Neural progenitor cell (in vitro differentiated cells): ENCODE results near the gene AP3B2. TPM values are rescaled to one million over a fixed set of nuclear protein-coding genes. Genes with fewer than 3 reads are reported as not detected.

Source experiments
- DNase-seq: peaks from one replicate; pipeline ENCODE4 v3.0.0-alpha.2; 2016; ENCODE audit warnings: low spot score
- H2AFZ ChIP-seq: fragments of 200-600 bp; sonication (generic); replicated peaks from 2 replicates; pipeline ENCODE4 v1.6.1; 2016; ENCODE audit warnings: antibody characterized with exemption
- H3F3A ChIP-seq: fragments of 200-600 bp; sonication (generic); 2 replicates; pipeline ENCODE4 v1.6.1; 2016; ENCODE audit warnings: antibody characterized with exemption, low read depth
- H3K27ac ChIP-seq: fragments of 200-600 bp; sonication (generic); 2 replicates; pipeline ENCODE4 v1.5.1; 2016; ENCODE audit warnings: mild to moderate bottlenecking
- H3K27me3 ChIP-seq: fragments of 200-600 bp; sonication (generic); 2 replicates; pipeline ENCODE4 v1.6.1; 2016; ENCODE audit warnings: mild to moderate bottlenecking, moderate library complexity
- H3K36me3 ChIP-seq: fragments of 200-600 bp; sonication (generic); 2 replicates; pipeline ENCODE4 v1.5.1; 2016
- H3K4me1 ChIP-seq: fragments of 200-600 bp; sonication (generic); 2 replicates; pipeline ENCODE4 v1.6.1; 2016; ENCODE audit warnings: mixed run types
- H3K4me2 ChIP-seq: fragments of 200-600 bp; sonication (generic); 2 replicates; pipeline ENCODE4 v1.6.1; 2016
- H3K4me3 ChIP-seq: fragments of 200-600 bp; sonication (generic); 2 replicates; pipeline ENCODE4 v1.5.1; 2016
- H3K79me2 ChIP-seq: fragments of 200-600 bp; sonication (generic); 2 replicates; pipeline ENCODE4 v1.6.1; 2016; ENCODE audit warnings: low read depth
- H3K9ac ChIP-seq: fragments of 200-600 bp; sonication (generic); 2 replicates; pipeline ENCODE4 v1.6.1; 2016
- H3K9me3 ChIP-seq: fragments of 200-600 bp; sonication (generic); 2 replicates; pipeline ENCODE4 v1.5.1; 2016; ENCODE audit warnings: low read depth
- H4K20me1 ChIP-seq: fragments of 200-600 bp; sonication (generic); 2 replicates; pipeline ENCODE4 v1.6.1; 2016; ENCODE audit warnings: low read depth
- H3K27ac Mint-ChIP-seq: 3 replicates; pipeline ENCODE4 v1.8.0; 2021; ENCODE audit warnings: mixed read lengths
- H3K27me3 Mint-ChIP-seq: 2 replicates; pipeline ENCODE4 v1.8.0; 2022; ENCODE audit warnings: low read depth, mild to moderate bottlenecking, inconsistent platforms, moderate library complexity, mixed read lengths; ENCODE audit not compliant: insufficient read depth
- H3K36me3 Mint-ChIP-seq: 3 replicates; pipeline ENCODE4 v1.8.0; 2021; ENCODE audit warnings: mixed read lengths
- H3K4me1 Mint-ChIP-seq: 3 replicates; pipeline ENCODE4 v1.8.0; 2021; ENCODE audit warnings: mixed read lengths
- H3K4me3 Mint-ChIP-seq: 3 replicates; pipeline ENCODE4 v1.8.0; 2021; ENCODE audit warnings: mild to moderate bottlenecking, moderate library complexity, mixed read lengths
- H3K9me3 Mint-ChIP-seq: 3 replicates; pipeline ENCODE4 v1.8.0; 2020; ENCODE audit warnings: mixed read lengths
- EZH2 ChIP-seq: fragments of 200-600 bp; sonication (generic); IDR thresholded peaks from 2 replicates; pipeline ENCODE4 v1.6.1; 2017; ENCODE audit warnings: antibody characterized with exemption, mild to moderate bottlenecking, moderate library complexity
- EZH2phosphoT487 ChIP-seq: fragments of 200-600 bp; sonication (generic); IDR thresholded peaks from 2 replicates; pipeline ENCODE4 v1.6.1; 2017; ENCODE audit warnings: antibody characterized with exemption
- total RNA-seq: library from RNA; depleted of rRNA; stranded (reverse); fragments of >200 nt; gene quantifications from 2 replicates; pipeline ENCODE4 v1.2.3, GENCODE V29; 2015; ENCODE audit warnings: low replicate concordance
- TF ChIP-seq, protein P1 (sequence below): fragments of 200-600 bp; sonication (generic); IDR thresholded peaks from 2 replicates; pipeline ENCODE4 v1.5.1; 2017; ENCODE audit warnings: antibody characterized with exemption, mild to moderate bottlenecking

The AP3B2 gene
- total RNA-seq, 1 donor from 2014 or later = 0.97 TPM

DNA sequence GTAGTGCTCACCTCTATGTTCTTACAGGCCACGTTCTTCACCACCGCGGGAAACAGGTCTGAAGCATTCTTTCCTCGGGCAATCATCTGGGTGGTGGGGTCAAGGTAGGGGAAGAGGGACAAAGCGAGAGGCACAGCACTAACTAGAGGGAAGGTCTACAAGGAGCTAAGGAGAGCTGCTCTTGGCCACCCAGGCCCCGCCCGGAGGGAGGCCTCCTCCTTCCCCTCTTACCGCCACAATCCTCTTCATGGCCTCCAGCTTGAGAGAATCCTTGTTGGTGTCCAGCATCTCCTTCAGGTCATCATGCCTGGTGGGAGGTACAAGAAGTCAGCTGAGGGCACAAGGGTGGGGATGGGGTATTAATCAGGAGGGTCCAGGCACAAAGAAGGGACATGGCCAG, 20.5 kb downstream of the AP3B2 start:
- H3K4me1 ChIP-seq = no peaks in the 10 kb centered on the region
- no peak for DNase-seq
- Mint-ChIP-seq H3K36me3 (no peaks in the 10 kb centered on the region), H3K9me3 (no peaks in the 10 kb centered on the region), H3K4me3 (no peak overlapping the region), H3K27ac (no peak overlapping the region), H3K4me1 (no peaks in the 10 kb centered on the region), H3K27me3 (peaks cover 8% of the 10 kb centered on the region)
- H3K4me2 ChIP-seq = no peak overlapping the region
- no peaks in the 10 kb centered on the region for H4K20me1 ChIP-seq
- H3K27me3 ChIP-seq = peaks cover 2% of the 10 kb centered on the region
- no peaks in the 10 kb centered on the region for H3F3A ChIP-seq
- H3K4me3 ChIP-seq = no peak overlapping the region
- H3K9me3 ChIP-seq = no peaks in the 10 kb centered on the region
- H3K36me3 ChIP-seq = no peaks in the 10 kb centered on the region
- no peak overlapping the region for H3K27ac ChIP-seq
- no peak overlapping the region for H2AFZ ChIP-seq
- H3K9ac ChIP-seq = no peak overlapping the region
- TF ChIP-seq, protein P1, sequence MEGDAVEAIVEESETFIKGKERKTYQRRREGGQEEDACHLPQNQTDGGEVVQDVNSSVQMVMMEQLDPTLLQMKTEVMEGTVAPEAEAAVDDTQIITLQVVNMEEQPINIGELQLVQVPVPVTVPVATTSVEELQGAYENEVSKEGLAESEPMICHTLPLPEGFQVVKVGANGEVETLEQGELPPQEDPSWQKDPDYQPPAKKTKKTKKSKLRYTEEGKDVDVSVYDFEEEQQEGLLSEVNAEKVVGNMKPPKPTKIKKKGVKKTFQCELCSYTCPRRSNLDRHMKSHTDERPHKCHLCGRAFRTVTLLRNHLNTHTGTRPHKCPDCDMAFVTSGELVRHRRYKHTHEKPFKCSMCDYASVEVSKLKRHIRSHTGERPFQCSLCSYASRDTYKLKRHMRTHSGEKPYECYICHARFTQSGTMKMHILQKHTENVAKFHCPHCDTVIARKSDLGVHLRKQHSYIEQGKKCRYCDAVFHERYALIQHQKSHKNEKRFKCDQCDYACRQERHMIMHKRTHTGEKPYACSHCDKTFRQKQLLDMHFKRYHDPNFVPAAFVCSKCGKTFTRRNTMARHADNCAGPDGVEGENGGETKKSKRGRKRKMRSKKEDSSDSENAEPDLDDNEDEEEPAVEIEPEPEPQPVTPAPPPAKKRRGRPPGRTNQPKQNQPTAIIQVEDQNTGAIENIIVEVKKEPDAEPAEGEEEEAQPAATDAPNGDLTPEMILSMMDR = no peak
- TF ChIP-seq EZH2 (no peak), EZH2phosphoT487 (no peak)
- H3K79me2 ChIP-seq = no peaks in the 10 kb centered on the region

DNA sequence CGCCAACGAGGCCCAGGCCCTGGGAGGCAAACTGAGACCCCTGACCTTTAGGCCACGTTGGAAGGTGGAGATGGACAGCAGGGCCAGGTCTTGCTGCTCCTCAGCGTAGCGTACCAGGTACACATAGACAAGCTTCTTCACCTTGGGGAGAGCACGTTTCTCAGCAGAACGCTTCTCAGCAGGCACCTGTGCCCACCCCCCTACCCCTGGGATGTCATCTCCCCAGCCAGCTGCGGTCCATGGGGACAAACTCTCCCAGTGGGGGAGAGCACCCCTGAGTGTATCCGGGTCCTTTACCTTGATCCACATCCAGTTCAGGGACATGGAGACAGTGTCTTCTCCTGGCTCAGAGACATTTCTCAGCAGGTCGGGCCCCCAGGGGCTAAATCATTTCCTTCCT, 21.0 kb downstream of the AP3B2 start:
- no peak overlapping the region for H3K4me2 ChIP-seq
- no peak overlapping the region for H2AFZ ChIP-seq
- H4K20me1 ChIP-seq = no peaks in the 10 kb centered on the region
- Mint-ChIP-seq H3K27ac (no peak overlapping the region), H3K9me3 (no peaks in the 10 kb centered on the region), H3K4me3 (no peak overlapping the region), H3K27me3 (peaks cover 9% of the 10 kb centered on the region), H3K4me1 (no peaks in the 10 kb centered on the region), H3K36me3 (no peaks in the 10 kb centered on the region)
- peaks cover 5% of the 10 kb centered on the region for H3K27me3 ChIP-seq
- H3K9ac ChIP-seq = no peak overlapping the region
- no peaks in the 10 kb centered on the region for H3F3A ChIP-seq
- TF ChIP-seq EZH2 = no peak
- TF ChIP-seq EZH2phosphoT487 = no peak
- TF ChIP-seq, protein P1 = no peak
- H3K9me3 ChIP-seq = no peaks in the 10 kb centered on the region
- H3K79me2 ChIP-seq = no peaks in the 10 kb centered on the region
- no peaks in the 10 kb centered on the region for H3K4me1 ChIP-seq
- H3K36me3 ChIP-seq = no peaks in the 10 kb centered on the region
- H3K27ac ChIP-seq = no peak overlapping the region
- no peak for DNase-seq
- H3K4me3 ChIP-seq = no peak overlapping the region

DNA sequence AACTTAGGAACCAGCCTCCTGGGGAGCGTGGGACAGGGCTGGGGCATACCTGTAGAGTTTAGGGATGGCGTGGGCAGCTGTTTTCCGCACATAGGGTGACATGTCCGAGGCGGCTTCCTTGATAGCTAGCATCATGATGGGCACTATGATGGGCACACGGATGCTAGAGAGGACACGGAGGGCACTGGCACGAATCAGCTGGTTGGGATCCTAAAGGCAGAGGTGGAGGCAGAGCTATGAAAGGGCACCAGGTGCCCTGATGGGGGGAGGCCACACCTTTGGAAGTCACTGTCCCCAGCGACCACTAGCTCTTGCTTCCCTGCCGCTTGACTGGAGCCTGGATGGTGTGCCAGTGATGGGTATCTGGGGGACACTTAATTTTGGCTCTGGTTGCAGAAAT, 28.3 kb downstream of the AP3B2 start:
- Histone ChIP-seq H3K27me3 (peaks cover 60% of the 10 kb centered on the region), H3K79me2 (no peaks in the 10 kb centered on the region), H3K4me1 (no peaks in the 10 kb centered on the region), H3K36me3 (no peaks in the 10 kb centered on the region), H2AFZ (no peak overlapping the region), H3K4me2 (no peak overlapping the region), H4K20me1 (no peaks in the 10 kb centered on the region), H3K27ac (no peak overlapping the region), H3K9ac (no peak overlapping the region), H3K4me3 (peak overlapping the region; percentile 66), H3K9me3 (no peaks in the 10 kb centered on the region), H3F3A (no peaks in the 10 kb centered on the region)
- Mint-ChIP-seq H3K4me3 (peak overlapping the region; percentile 79), H3K27ac (no peak overlapping the region), H3K27me3 (peaks cover 47% of the 10 kb centered on the region), H3K9me3 (peaks cover 3% of the 10 kb centered on the region), H3K36me3 (no peaks in the 10 kb centered on the region), H3K4me1 (peaks cover 4% of the 10 kb centered on the region)
- TF ChIP-seq EZH2 = no peak
- TF ChIP-seq, protein P1 = no peak
- no peak for TF ChIP-seq EZH2phosphoT487
- DNase-seq = no peak
